HG02759 (cell line): Measurements from ENCODE around the gene MEIS2.
"Not testable (repeated sequence)": the region's sequence is repeated elsewhere in the genome, so short reads cannot be mapped to it uniquely, and the experiment has no call there.

Experiments
- ATAC-seq: cut with Tn5 transposase; IDR thresholded peaks from one replicate; pipeline ENCODE4 v1.9.1; 2021; ENCODE audit warnings: mild to moderate bottlenecking, moderate library complexity; ENCODE audit not compliant: unreplicated experiment

Gene MEIS2

GRCh38 chr15:37014137-37014536 is 86.2 kb downstream of the MEIS2 start:
- no peak for ATAC-seq

- no peak for ATAC-seq
Measured at GRCh38 chr15:37010595-37010994, 89.8 kb downstream of the MEIS2 start.

GRCh38 chr15:37009288-37009687 is 91.1 kb downstream of the MEIS2 start:
- ATAC-seq = no peak

GRCh38 chr15:37008205-37008604 is 92.1 kb downstream of the MEIS2 start:
- ATAC-seq = no peak

GRCh38 chr15:37007301-37007700 is 93.0 kb downstream of the MEIS2 start:
- no peak for ATAC-seq

GRCh38 chr15:37004981-37005735 is 95.2 kb downstream of the MEIS2 start:
- ATAC-seq = no peak

- ATAC-seq = no peak
Measured at GRCh38 chr15:37004373-37004869, 95.9 kb downstream of the MEIS2 start.

- ATAC-seq = no peak
Measured at GRCh38 chr15:37002041-37002672, 98.2 kb downstream of the MEIS2 start.

GRCh38 chr15:37001417-37001816 is 98.9 kb downstream of the MEIS2 start:
- no peak for ATAC-seq

- ATAC-seq = no peak
Measured at GRCh38 chr15:36999778-37000177, 100.6 kb downstream of the MEIS2 start.

- ATAC-seq = no peak
Measured at GRCh38 chr15:36996538-36997181, 103.7 kb downstream of the MEIS2 start.

GRCh38 chr15:36996121-36996520 is 104.2 kb downstream of the MEIS2 start:
- no peak for ATAC-seq

- ATAC-seq = no peak
Measured at GRCh38 chr15:36994790-36995189, 105.6 kb downstream of the MEIS2 start.

- no peak for ATAC-seq
Measured at GRCh38 chr15:36992454-36992853, 107.9 kb downstream of the MEIS2 start.

GRCh38 chr15:36988947-36989346 is 111.4 kb downstream of the MEIS2 start:
- no peak for ATAC-seq

GRCh38 chr15:36982430-36982829 is 117.9 kb downstream of the MEIS2 start:
- no peak for ATAC-seq

- not testable (repeated sequence) for ATAC-seq
Measured at GRCh38 chr15:36980281-36980680, 120.1 kb downstream of the MEIS2 start.

- no peak for ATAC-seq
Measured at GRCh38 chr15:36978625-36979024, 121.7 kb downstream of the MEIS2 start.

- ATAC-seq = no peak
Measured at GRCh38 chr15:36978126-36978525, 122.2 kb downstream of the MEIS2 start.

- ATAC-seq = no peak
Measured at GRCh38 chr15:36977659-36978058, 122.7 kb downstream of the MEIS2 start.

- no peak for ATAC-seq
Measured at GRCh38 chr15:36972704-36973103, 127.6 kb downstream of the MEIS2 start.

GRCh38 chr15:36970522-36970921 is 129.8 kb downstream of the MEIS2 start:
- no peak for ATAC-seq
